H9 (cell line): ENCODE measurements around the gene PNMT. TPM values are rescaled to one million over a fixed set of nuclear protein-coding genes. Genes with fewer than 3 reads are reported as not detected.
"Not testable (repeated sequence)": the region's sequence is repeated elsewhere in the genome, so short reads cannot be mapped to it uniquely, and the experiment has no call there.

ENCODE experiments used
- DNase-seq: peaks from one replicate; pipeline ENCODE4 v3.0.0-alpha.2; 2017
- H2AFZ ChIP-seq: one replicate; pipeline ENCODE4 v1.6.1; 2013; ENCODE audit warnings: mild to moderate bottlenecking, low read length, control low read depth, moderate library complexity
- H2AK5ac ChIP-seq: 2 replicates; pipeline ENCODE4 v1.6.1; 2013; ENCODE audit warnings: low read length, control low read depth, mixed read lengths; ENCODE audit not compliant: insufficient read length
- H2BK120ac ChIP-seq: one replicate; pipeline ENCODE4 v1.6.1; 2013; ENCODE audit warnings: low read depth, mild to moderate bottlenecking, low read length, control low read depth, inconsistent platforms; ENCODE audit not compliant: poor library complexity, severe bottlenecking
- H2BK12ac ChIP-seq: 2 replicates; pipeline ENCODE4 v1.6.1; 2013; ENCODE audit warnings: low read length, control low read depth, mixed read lengths, low read depth; ENCODE audit not compliant: insufficient read length
- H2BK15ac ChIP-seq: 2 replicates; pipeline ENCODE4 v1.6.1; 2013; ENCODE audit warnings: low read depth, low read length, control low read depth
- H2BK20ac ChIP-seq: one replicate; pipeline ENCODE4 v1.6.1; 2013; ENCODE audit warnings: low read depth, mild to moderate bottlenecking, low read length, control low read depth, inconsistent platforms; ENCODE audit not compliant: poor library complexity, severe bottlenecking
- H2BK5ac ChIP-seq: 2 replicates; pipeline ENCODE4 v1.6.1; 2013; ENCODE audit warnings: low read length, control low read depth, mixed read lengths; ENCODE audit not compliant: insufficient read length
- H3K14ac ChIP-seq: 2 replicates; pipeline ENCODE4 v1.6.1; 2013; ENCODE audit warnings: low read length, control low read depth; ENCODE audit not compliant: insufficient read depth
- H3K18ac ChIP-seq: 2 replicates; pipeline ENCODE4 v1.6.1; 2013; ENCODE audit warnings: low read depth, mild to moderate bottlenecking, mixed read lengths, low read length, control low read depth; ENCODE audit not compliant: insufficient read length
- H3K23ac ChIP-seq: 2 replicates; pipeline ENCODE4 v1.6.1; 2013; ENCODE audit warnings: low read length, control low read depth, mixed read lengths, low read depth; ENCODE audit not compliant: insufficient read length
- H3K23me2 ChIP-seq: 2 replicates; pipeline ENCODE4 v1.6.1; 2013; ENCODE audit warnings: low read depth, mild to moderate bottlenecking, mixed read lengths, low read length, control low read depth; ENCODE audit not compliant: insufficient read length, poor library complexity, severe bottlenecking
- H3K27ac ChIP-seq: 2 replicates; pipeline ENCODE4 v1.5.1; 2013; ENCODE audit warnings: low read length, control low read depth, mixed read lengths, low read depth; ENCODE audit not compliant: insufficient read length
- H3K27me3 ChIP-seq: 2 replicates; pipeline ENCODE4 v1.6.1; 2013; ENCODE audit warnings: low read length, control low read depth, inconsistent platforms; ENCODE audit not compliant: insufficient read depth
- H3K4ac ChIP-seq: 2 replicates; pipeline ENCODE4 v1.6.1; 2013; ENCODE audit warnings: low read depth, mild to moderate bottlenecking, control low read depth, inconsistent platforms, low read length, moderate library complexity
- H3K4me1 ChIP-seq: 2 replicates; pipeline ENCODE4 v1.6.1; 2013; ENCODE audit warnings: low read length, control low read depth, inconsistent platforms; ENCODE audit not compliant: insufficient read depth
- H3K4me2 ChIP-seq: 2 replicates; pipeline ENCODE4 v1.6.1; 2013; ENCODE audit warnings: low read length, control low read depth, mixed read lengths; ENCODE audit not compliant: insufficient read length, insufficient read depth
- H3K56ac ChIP-seq: 2 replicates; pipeline ENCODE4 v1.6.1; 2013; ENCODE audit warnings: low read depth, mild to moderate bottlenecking, mixed read lengths, low read length, control low read depth; ENCODE audit not compliant: insufficient read length
- H3K79me1 ChIP-seq: 2 replicates; pipeline ENCODE4 v1.6.1; 2013; ENCODE audit warnings: low read depth, mild to moderate bottlenecking, moderate library complexity, low read length, control low read depth, inconsistent platforms; ENCODE audit not compliant: insufficient read depth, poor library complexity, severe bottlenecking
- H3K79me2 ChIP-seq: 2 replicates; pipeline ENCODE4 v1.6.1; 2013; ENCODE audit warnings: low read length, control low read depth, inconsistent platforms; ENCODE audit not compliant: insufficient read depth
- H3K9ac ChIP-seq: 2 replicates; pipeline ENCODE4 v1.6.1; 2013; ENCODE audit warnings: low read length, control low read depth, mixed read lengths; ENCODE audit not compliant: insufficient read length; ENCODE audit errors: extremely low read depth
- H3K9me3 ChIP-seq: one replicate; pipeline ENCODE4 v1.6.1; 2013; ENCODE audit warnings: low read depth, low read length, inconsistent platforms; ENCODE audit not compliant: control insufficient read depth
- H3T11ph ChIP-seq: one replicate; pipeline ENCODE4 v1.6.1; 2013; ENCODE audit warnings: mild to moderate bottlenecking, low read length, control low read depth, inconsistent platforms
- H4K20me1 ChIP-seq: one replicate; pipeline ENCODE4 v1.6.1; 2013; ENCODE audit not compliant: control insufficient read depth, insufficient read length, insufficient read depth
- H4K5ac ChIP-seq: 2 replicates; pipeline ENCODE4 v1.6.1; 2013; ENCODE audit warnings: low read depth, mild to moderate bottlenecking, mixed read lengths, low read length, control low read depth; ENCODE audit not compliant: insufficient read length
- H4K8ac ChIP-seq: replicated peaks from 2 replicates; pipeline ENCODE4 v1.6.1; 2013; ENCODE audit warnings: low read length, control low read depth, mixed read lengths, low read depth; ENCODE audit not compliant: insufficient read length
- H4K91ac ChIP-seq: 2 replicates; pipeline ENCODE4 v1.6.1; 2013; ENCODE audit warnings: low read depth, mild to moderate bottlenecking, moderate library complexity, mixed read lengths, low read length, control low read depth; ENCODE audit not compliant: insufficient read length
- H3K27ac Mint-ChIP-seq, 3 experiments: 2 replicates in 2 of 3; 3 replicates in 1 of 3; pipeline ENCODE4 v1.8.0; 2020 to 2021; ENCODE audit warnings: mixed read lengths in 3 of 3, mild to moderate bottlenecking in 1 of 3, moderate library complexity in 1 of 3
- H3K27me3 Mint-ChIP-seq: 2 replicates; pipeline ENCODE4 v1.8.0; 2021; ENCODE audit warnings: low read depth, mild to moderate bottlenecking, moderate library complexity, mixed read lengths
- H3K36me3 Mint-ChIP-seq, 3 experiments: 2 replicates in 2 of 3; 3 replicates in 1 of 3; pipeline ENCODE4 v1.8.0; 2020 to 2021; ENCODE audit warnings: low read depth in 3 of 3, mixed read lengths in 3 of 3; ENCODE audit not compliant: insufficient read depth in 1 of 3
- H3K4me1 Mint-ChIP-seq, 2 experiments: 2 replicates each; pipeline ENCODE4 v1.8.0; 2020; ENCODE audit warnings: mixed read lengths in 2 of 2
- H3K4me3 Mint-ChIP-seq, 2 experiments: 2 replicates in 1 of 2; 3 replicates in 1 of 2; pipeline ENCODE4 v1.8.0; 2020 to 2021; ENCODE audit warnings: mild to moderate bottlenecking in 2 of 2, mixed read lengths in 2 of 2, moderate library complexity in 1 of 2
- H3K9me3 Mint-ChIP-seq, 2 experiments: 2 replicates in 1 of 2; 3 replicates in 1 of 2; pipeline ENCODE4 v1.8.0; 2020; ENCODE audit warnings: mild to moderate bottlenecking in 2 of 2, mixed read lengths in 2 of 2, moderate library complexity in 1 of 2
- WGBS: extraction: QIAGEN DNeasy Blood & Tissue Kit; methylation state at CpG from one replicate; pipeline ENCODE4 v1.1.7; 2013; ENCODE audit warnings: missing lambda C conversion rate, low lambda C conversion rate, mixed read lengths; ENCODE audit not compliant: insufficient read length; ENCODE audit errors: extremely low coverage; 5-methylcytosine and 5-hydroxymethylcytosine counted together
- total RNA-seq: library from RNA; stranded (reverse); gene quantifications from 2 replicates; pipeline ENCODE4 v1.2.1, GENCODE V29; 2021
- TF ChIP-seq, protein P1 (sequence below): fragments of 200-600 bp; sonication (generic); conservative IDR thresholded peaks from 3 replicates; pipeline ENCODE4 v1.8.0; 2021; ENCODE audit warnings: antibody characterized with exemption, mild to moderate bottlenecking

Gene PNMT
- total RNA-seq, 1 experiment from 2014 or later, result 2.1 TPM

DNA sequence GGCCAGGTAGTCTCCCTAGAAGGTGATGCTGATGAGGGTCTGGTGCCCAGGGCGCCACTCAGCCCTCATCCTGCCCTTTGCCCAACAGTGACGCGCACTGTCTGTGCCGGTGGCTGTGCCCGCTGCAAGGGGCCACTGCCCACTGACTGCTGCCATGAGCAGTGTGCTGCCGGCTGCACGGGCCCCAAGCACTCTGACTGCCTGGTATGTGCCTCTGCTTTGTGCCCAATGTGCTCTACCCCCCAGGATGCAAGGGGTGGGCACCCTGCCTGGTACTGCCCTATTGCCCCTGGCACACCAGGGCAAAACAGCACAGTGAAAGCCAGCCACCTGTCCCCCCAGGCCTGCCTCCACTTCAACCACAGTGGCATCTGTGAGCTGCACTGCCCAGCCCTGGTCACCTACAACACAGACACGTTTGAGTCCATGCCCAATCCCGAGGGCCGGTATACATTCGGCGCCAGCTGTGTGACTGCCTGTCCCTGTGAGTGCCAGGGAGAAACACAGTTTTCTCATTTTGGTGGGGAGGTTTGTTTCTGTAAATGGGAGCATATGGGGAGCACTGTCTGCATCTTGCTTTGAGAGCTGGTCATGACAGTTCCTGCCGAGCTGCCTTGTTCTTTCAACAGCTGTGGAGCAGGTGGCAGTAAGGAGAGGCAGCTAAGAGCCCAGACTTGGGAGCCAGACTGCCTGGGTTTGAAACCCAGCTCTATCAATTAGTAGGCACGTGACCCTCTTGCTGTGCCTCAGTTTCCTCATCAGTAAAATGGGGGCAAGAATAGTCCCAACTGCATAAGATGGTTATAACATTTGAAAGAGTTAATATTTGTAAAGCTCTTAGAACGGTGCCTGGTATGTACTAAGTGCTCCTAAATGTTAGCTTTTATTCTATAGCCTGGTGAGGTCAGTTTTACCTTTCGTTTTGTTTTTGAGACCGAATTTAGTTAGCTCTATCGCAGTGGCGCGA, 42.0 kb downstream of the PNMT start:
- Histone ChIP-seq H4K8ac (no peak overlapping the region), H2AFZ (no peak overlapping the region), H3K79me1 (no peaks in the 10 kb centered on the region), H2BK20ac (no peak overlapping the region), H4K20me1 (no peaks in the 10 kb centered on the region), H3K9ac (no peak overlapping the region), H3K27ac (no peak overlapping the region), H3K4ac (no peak overlapping the region), H3K27me3 (no peaks in the 10 kb centered on the region), H2AK5ac (no peak overlapping the region), H3K18ac (no peak overlapping the region), H2BK15ac (no peak overlapping the region), H3K23me2 (no peaks in the 10 kb centered on the region), H3K4me2 (no peak overlapping the region), H3K4me1 (no peaks in the 10 kb centered on the region; the same call in 1 of the 2 replicates), H3K9me3 (no peaks in the 10 kb centered on the region), H4K5ac (no peak overlapping the region), H2BK12ac (no peak overlapping the region), H3T11ph (no peak overlapping the region), H3K79me2 (peaks cover 12% of the 10 kb centered on the region; the same call in 1 of the 2 replicates), H3K14ac (no peak overlapping the region; the same call in 1 of the 2 replicates), H3K56ac (no peak overlapping the region), H2BK120ac (no peak overlapping the region), H3K23ac (no peak overlapping the region), H2BK5ac (no peak overlapping the region), H4K91ac (no peak overlapping the region)
- WGBS, result no CpG with 5 or more reads among the region's 20 CpGs
- TF ChIP-seq, protein P1, sequence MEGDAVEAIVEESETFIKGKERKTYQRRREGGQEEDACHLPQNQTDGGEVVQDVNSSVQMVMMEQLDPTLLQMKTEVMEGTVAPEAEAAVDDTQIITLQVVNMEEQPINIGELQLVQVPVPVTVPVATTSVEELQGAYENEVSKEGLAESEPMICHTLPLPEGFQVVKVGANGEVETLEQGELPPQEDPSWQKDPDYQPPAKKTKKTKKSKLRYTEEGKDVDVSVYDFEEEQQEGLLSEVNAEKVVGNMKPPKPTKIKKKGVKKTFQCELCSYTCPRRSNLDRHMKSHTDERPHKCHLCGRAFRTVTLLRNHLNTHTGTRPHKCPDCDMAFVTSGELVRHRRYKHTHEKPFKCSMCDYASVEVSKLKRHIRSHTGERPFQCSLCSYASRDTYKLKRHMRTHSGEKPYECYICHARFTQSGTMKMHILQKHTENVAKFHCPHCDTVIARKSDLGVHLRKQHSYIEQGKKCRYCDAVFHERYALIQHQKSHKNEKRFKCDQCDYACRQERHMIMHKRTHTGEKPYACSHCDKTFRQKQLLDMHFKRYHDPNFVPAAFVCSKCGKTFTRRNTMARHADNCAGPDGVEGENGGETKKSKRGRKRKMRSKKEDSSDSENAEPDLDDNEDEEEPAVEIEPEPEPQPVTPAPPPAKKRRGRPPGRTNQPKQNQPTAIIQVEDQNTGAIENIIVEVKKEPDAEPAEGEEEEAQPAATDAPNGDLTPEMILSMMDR, result no peak
- H3K36me3 Mint-ChIP-seq, result peaks cover 66 to 82% (median 76%) of the 10 kb centered on the region in 3 experiments; a peak in 6 of 7 replicates
- no peak overlapping the region; a peak in 1 of 7 replicates for H3K27ac Mint-ChIP-seq
- H3K27me3 Mint-ChIP-seq, result no peaks in the 10 kb centered on the region; the same call in 1 of the 2 replicates
- no peak overlapping the region for H3K4me3 Mint-ChIP-seq
- no peak for DNase-seq
- no peaks in the 10 kb centered on the region for H3K9me3 Mint-ChIP-seq
- peaks cover 7 to 8% of the 10 kb centered on the region in 2 experiments for H3K4me1 Mint-ChIP-seq

DNA sequence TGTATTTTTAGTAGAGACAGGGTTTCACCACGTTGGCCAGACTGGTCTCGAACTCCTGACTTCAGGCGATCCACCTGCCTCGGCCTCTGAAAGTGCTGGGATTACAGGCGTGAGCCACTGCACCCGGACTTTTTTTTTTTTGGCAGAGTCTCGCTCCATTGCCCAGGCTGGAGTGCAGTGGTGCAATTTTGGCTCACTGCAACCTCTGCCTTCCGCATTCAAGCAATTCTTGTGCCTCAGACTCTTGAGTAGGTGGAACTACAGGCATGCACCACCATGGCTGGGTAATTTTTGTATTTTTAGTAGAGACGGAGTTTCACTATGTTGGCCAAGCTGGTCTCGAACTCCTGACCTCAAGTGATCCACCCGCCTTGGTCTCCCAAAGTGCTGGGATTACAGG, 42.8 kb downstream of the PNMT start:
- H3K27me3 Mint-ChIP-seq, result not testable (repeated sequence)

More for the DNA sequence above, 42.8 kb downstream of the PNMT start:
- H4K20me1 ChIP-seq, H4K8ac ChIP-seq, H3K27ac ChIP-seq, H3K4me1 Mint-ChIP-seq, H2AK5ac ChIP-seq, H3K4me2 ChIP-seq, H2BK15ac ChIP-seq, H3K9ac ChIP-seq, H3K14ac ChIP-seq, H3K4me1 ChIP-seq, H3T11ph ChIP-seq, H2BK12ac ChIP-seq, H3K4me3 Mint-ChIP-seq, H2AFZ ChIP-seq, H3K27ac Mint-ChIP-seq, H3K9me3 ChIP-seq, H3K79me2 ChIP-seq, H3K23me2 ChIP-seq, H3K4ac ChIP-seq, H3K79me1 ChIP-seq, H3K9me3 Mint-ChIP-seq, DNase-seq, H2BK5ac ChIP-seq, H2BK120ac ChIP-seq, H2BK20ac ChIP-seq, H4K91ac ChIP-seq, H3K23ac ChIP-seq, H3K27me3 ChIP-seq, H3K18ac ChIP-seq, H3K56ac ChIP-seq, H4K5ac ChIP-seq: not testable (repeated sequence)
- H3K36me3 Mint-ChIP-seq, result peaks cover 73 to 90% (median 83%) of the 10 kb centered on the region in 3 experiments; a peak in 6 of 7 replicates
- no CpG with 5 or more reads among the region's 11 CpGs for WGBS
